Posterior cingulate gyrus (tissue), 11 donors: ENCODE results near the gene TEX52.
A peak's percentile ranks its signal among the peaks of the same experiment; 100 is the strongest.
"Not testable (repeated sequence)": the region's sequence is repeated elsewhere in the genome, so short reads cannot be mapped to it uniquely, and the experiment has no call there.

Experiments used
- DNase-seq, 10 donors: peaks; one replicate each; pipeline versions ENCODE4 v3.0.0 to v3.0.0-alpha.2; 2020 to 2021; ENCODE audit warnings: mixed read lengths in 3 of 10
- intact Hi-C: fragments of 100-400 bp; cut with DNase I; formaldehyde crosslinking; loops from one replicate; pipeline ENCODE4 v1.15.1; 2023

Gene TEX52

GRCh38 chr12:2876431-2877046 is 19.7 kb upstream of the TEX52 start:
- peak in 1 of 10 donors; percentile 84 for DNase-seq
- intact Hi-C loops = loop anchor here (2.0 to 10.0 kb wide), 2 partner anchors 14 to 62 kb away; partner anchors contain the start of genes ITFG2 and TULP3

DNA sequence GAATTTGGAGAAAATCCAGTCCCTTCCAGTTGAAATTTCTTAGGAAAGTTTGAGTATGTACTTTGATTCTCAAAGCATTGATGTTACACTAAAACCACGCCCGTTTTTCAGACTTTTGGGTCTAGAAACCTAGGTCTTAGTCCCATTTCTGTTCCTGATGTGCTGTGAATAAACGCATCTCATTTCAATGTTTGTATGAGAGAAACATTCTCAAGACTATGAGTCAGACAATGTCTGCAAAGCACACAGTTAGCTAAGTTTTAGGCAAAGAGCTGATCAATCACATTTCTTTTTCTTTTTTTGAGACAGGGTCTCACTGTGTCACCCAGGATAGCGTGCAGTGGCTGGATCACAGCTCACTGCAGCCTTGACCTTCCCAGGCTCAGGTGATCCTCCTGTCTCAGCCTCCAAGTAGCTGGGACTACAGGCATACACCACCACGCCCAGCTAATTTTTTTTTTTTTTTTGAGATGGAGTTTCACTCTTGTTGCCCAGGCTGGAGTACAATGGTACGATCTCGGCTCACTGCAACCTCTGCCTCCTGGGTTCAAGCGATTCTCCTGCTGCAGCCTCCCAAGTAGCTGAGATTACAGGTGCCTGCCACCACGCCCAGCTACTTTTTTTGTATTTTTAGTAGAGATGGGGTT is 12.3 kb upstream of the TEX52 start:
- peak in 2 of 10 donors; percentile 4 to 28 for DNase-seq
- intact Hi-C loops = not testable (repeated sequence)

GRCh38 chr12:2864198-2864597 is 7.4 kb upstream of the TEX52 start:
- peak in 2 of 10 donors; percentile 55 to 66 for DNase-seq
- intact Hi-C loops = no loop called here

- intact Hi-C loops = not testable (repeated sequence)
Measured at GRCh38 chr12:2863402-2863801, 6.6 kb upstream of the TEX52 start.

DNA sequence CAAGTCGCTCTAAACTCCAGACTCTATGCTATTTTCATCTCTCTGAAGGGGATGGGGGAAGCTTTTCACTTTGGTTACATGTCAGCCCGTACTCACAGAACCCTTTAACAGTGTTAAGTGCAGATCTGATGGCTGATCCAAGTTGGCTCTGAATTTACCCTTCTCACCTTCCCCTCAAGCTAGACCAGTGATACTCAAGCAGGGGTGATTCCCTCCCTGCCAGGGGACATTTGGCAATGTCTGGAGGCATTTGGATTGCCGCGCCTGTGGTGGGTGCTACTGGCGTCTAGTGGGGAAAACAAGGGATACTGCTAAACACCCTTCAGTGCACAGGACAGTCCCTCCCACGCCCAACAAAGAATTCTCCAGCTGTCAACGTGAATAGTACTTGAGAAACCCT is 6.0 kb upstream of the TEX52 start:
- intact Hi-C loops = no loop called here
- peak in 2 of 10 donors; percentile 9 to 21 for DNase-seq

More at GRCh38 chr12:2863402-2863801, 6.6 kb upstream of the TEX52 start:
- DNase-seq = peak in 2 of 10 donors; percentile 5 to 30

DNA sequence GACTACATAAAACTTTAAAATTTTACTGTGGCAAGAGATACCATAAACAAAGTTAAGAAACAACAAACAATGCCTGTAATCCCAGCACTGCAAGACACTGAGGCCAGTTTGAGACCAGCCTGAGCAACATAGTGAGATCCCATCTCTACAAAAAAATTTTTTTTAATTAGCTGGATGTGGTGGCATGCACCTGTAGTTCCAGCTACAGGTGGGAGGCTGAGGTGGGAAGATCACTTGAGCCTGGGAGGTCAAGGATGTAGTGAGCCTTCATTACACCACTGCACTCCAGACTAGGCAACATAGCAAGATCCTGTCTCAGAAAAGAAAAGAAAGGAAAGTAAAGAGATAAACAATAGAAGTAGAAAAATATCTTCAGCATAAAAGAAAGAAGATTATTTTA is 3.3 kb upstream of the TEX52 start:
- intact Hi-C loops = no loop called here
- DNase-seq = peak in 1 of 10 donors; percentile 1

DNA sequence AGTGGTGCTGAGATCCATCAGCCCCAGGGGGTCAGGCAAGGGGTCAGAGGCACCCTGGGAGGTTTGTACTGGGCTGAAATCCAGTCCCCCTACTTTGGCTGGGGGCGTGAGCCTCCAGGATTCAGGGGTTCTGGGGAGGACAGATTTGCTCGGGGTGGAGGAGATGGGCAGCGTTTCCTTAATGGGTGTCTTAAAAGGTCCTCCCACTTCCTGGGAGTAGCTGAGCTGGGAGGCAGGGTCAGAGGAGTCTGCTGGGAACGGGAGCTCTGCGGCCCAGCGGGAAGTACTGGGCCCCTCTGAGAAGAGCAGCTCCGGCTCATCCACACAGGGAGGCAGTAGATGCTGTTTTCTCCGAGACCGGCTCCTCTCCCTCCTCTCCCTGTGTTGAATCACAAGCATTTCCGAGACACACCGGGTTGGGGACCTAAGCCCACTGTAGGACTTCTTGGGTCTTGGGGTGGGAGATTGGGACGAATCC is 2.1 kb upstream of the TEX52 start:
- DNase-seq = peak in 1 of 10 donors; percentile 49
- intact Hi-C loops = no loop called here

DNA sequence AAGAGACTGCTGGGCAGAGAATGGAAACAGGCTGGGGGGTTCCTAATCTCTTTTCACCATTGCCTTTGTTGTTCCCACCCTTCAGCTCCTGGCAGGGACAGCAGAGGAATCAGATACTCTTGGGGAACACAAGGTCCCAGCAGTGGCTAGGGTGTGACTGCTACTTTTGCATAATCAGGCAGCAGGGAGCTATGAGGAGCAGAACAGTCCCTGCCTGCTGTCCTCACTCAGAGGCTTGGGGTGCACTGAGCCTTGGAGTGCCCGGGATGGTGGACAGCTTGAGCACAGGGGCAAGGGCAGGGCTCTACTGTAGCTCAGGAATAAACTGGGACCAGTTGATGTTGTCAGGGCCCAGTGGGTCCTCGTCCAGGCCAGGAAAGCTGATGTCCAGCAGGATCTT is 1.5 kb upstream of the TEX52 start:
- no peak for DNase-seq
- intact Hi-C loops = no loop called here

GRCh38 chr12:2857576-2857975 is 737 bp upstream of the TEX52 start:
- DNase-seq = peak in 2 of 10 donors; percentile 17 to 30
- intact Hi-C loops = no loop called here

- DNase-seq = peak in 1 of 10 donors; percentile 0
- intact Hi-C loops = no loop called here
Measured at GRCh38 chr12:2856051-2856450, 788 bp downstream of the TEX52 start.

- intact Hi-C loops = no loop called here
- peak in 2 of 10 donors; percentile 9 to 27 for DNase-seq
Measured at GRCh38 chr12:2855546-2855945, 1.3 kb downstream of the TEX52 start.

- intact Hi-C loops = no loop called here
- peak in 2 of 10 donors; percentile 52 to 59 for DNase-seq
Measured at GRCh38 chr12:2854669-2855453, 2.0 kb downstream of the TEX52 start.

GRCh38 chr12:2853626-2854025 is 3.2 kb downstream of the TEX52 start:
- intact Hi-C loops = loop anchor here (1.0 kb wide), 1 partner anchor 91 kb away; no protein-coding TSS in a partner anchor
- peak; percentile 67 to 97 (median 86) for DNase-seq

- intact Hi-C loops = no loop called here
- no peak for DNase-seq
Measured at GRCh38 chr12:2851931-2852330, 4.9 kb downstream of the TEX52 start.

DNA sequence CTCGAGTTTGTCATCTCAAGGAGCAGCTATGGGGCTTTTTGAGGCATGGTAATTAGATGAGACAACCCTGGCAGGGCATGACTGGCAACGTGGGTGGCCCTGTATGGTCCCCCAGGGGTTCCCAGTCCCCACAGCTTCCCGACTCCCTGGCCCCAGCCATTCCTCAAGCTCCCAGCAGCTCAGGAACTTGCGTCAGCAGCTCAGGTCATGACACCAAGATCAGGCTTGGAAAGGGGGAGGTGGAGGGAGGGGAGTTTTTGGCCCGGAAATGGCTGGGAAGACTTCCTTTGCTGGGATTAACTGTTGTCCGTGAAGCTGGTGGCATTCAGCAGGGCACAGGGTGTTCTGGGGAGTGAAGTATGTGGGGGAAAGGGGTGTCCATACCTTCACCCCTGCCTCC is 11.6 kb downstream of the TEX52 start:
- DNase-seq = peak in 2 of 10 donors; percentile 32 to 77
- intact Hi-C loops = loop anchor here (5.0 kb wide), 1 partner anchor 192 kb away; no protein-coding TSS in a partner anchor

- DNase-seq = peak in 2 of 10 donors; percentile 14 to 29
- intact Hi-C loops = loop anchor here (5.0 kb wide), 1 partner anchor 193 kb away; no protein-coding TSS in a partner anchor
Measured at GRCh38 chr12:2844786-2845185, 12.1 kb downstream of the TEX52 start.

DNA sequence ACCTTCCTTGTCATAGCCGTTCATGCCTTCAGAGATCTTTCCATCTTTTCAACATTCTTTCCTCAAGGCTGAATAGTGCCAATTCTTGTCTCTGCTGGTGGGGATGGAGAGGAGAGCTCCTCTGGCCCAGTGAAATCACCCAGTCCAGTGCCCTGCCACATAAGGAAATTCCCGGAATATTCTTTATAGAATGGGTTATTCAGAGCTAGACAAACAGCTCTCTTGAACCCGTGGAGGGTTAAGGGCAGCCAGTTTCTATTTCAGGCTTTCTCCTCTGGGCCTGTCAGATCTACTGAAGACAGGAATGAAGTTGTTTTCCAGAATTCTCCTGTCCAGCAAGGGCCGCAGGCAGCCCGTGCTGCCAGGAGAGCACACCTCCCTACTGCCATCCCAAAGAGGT is 13.9 kb downstream of the TEX52 start:
- DNase-seq = peak in 1 of 10 donors; percentile 54
- intact Hi-C loops = no loop called here

DNA sequence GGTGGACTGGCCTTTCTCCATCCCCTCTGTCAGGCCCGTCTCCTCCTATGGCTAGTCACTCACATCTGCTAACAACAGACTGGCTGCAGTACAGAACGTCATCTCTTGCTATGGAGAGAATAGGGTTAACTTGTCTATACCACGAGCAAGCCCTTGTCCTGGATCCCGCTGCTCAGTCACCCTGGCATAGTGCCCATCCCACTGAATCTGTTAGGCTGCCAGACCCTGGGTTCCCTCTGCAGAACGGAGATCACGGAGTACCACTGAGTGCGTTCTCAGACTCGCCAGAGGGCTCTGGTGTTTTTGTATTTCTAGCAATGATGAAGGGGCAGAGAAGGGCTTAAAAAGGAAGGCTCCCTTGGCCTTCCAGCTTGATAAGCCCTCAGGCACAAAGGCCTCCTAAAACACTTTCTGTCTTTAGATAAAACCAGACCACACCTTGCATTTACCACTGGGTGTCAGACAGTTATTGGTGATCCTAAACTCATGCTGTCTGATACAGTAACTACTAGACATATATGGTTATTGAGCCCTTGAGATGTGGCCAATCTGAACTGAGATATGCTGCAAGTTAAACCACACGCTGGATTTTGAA is 15.7 kb downstream of the TEX52 start:
- intact Hi-C loops = no loop called here
- peak in 1 of 10 donors; percentile 17 for DNase-seq

GRCh38 chr12:2836574-2836973 is 20.3 kb downstream of the TEX52 start:
- no peak for DNase-seq
- intact Hi-C loops = no loop called here

DNA sequence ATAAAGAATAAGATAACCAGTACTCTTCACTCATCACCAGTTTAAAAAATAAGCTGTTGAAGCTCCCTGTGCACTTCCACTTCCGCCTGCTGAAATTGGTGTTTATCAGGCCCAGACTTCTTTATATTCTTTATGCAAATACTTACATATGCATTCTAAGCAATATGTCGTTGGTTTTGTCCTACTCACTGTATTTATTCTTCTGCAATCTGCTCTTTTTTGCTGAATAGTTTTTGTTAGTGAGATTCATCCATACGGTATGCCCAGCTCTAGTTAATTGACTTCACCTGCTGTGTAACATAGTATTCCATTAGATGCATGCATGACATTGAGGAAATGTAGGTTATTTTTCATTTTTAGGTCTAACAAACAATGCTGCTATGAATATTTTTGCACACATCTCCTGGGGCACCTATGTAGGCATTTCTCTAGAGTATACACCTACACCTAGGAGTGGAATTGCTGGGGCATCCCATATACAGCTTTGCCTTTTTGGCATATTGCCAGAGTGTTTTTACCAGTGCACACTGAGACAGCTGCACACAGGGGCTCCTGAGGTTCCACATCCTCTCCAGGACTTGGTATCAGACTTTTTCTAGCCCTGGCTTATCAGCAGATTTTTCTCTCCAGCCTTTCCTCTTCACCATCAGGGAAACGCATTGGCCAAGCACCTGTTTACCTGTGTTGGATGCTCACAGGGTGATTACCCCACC is 21.0 kb downstream of the TEX52 start:
- DNase-seq = peak in 1 of 10 donors; percentile 4
- intact Hi-C loops = no loop called here
